Naive B cell (primary cell): ENCODE data around the gene UBQLN3. TPM values are rescaled to one million over a fixed set of nuclear protein-coding genes. Genes with fewer than 3 reads are reported as not detected.
A peak's percentile ranks its signal among the peaks of the same experiment; 100 is the strongest.

Experiments
- ATAC-seq, 2 donors: fragments of 150-1000 bp; cut with Tn5 transposase; 2 replicates each; pipeline ENCODE4 v1.10.0; 2021; ENCODE audit warnings: low read depth in 2 of 2, mild to moderate bottlenecking in 2 of 2, moderate library complexity in 2 of 2
- DNase-seq: peaks from one replicate; pipeline ENCODE4 v3.0.0; 2022
- H3K27ac Mint-ChIP-seq, 6 donors: one replicate each; pipeline ENCODE4 v1.8.0; 2020 to 2022; ENCODE audit warnings: mild to moderate bottlenecking in 6 of 6, mixed read lengths in 6 of 6, moderate library complexity in 5 of 6, inconsistent platforms in 2 of 6
- H3K27me3 Mint-ChIP-seq, 3 donors: one replicate each; pipeline ENCODE4 v1.8.0; 2021 to 2022; ENCODE audit warnings: mixed read lengths in 3 of 3, mild to moderate bottlenecking in 1 of 3
- H3K36me3 Mint-ChIP-seq, 2 donors: one replicate each; pipeline ENCODE4 v1.8.0; 2020 to 2022; ENCODE audit warnings: mixed read lengths in 2 of 2, inconsistent platforms in 1 of 2, mild to moderate bottlenecking in 1 of 2
- H3K4me1 Mint-ChIP-seq, 3 donors: one replicate each; pipeline ENCODE4 v1.8.0; 2020 to 2022; ENCODE audit warnings: mixed read lengths in 3 of 3, inconsistent platforms in 1 of 3, mild to moderate bottlenecking in 1 of 3, moderate library complexity in 1 of 3
- H3K4me3 Mint-ChIP-seq, 8 donors: one replicate each; pipeline ENCODE4 v1.8.0; 2020 to 2022; ENCODE audit warnings: mild to moderate bottlenecking in 8 of 8, mixed read lengths in 8 of 8, moderate library complexity in 8 of 8, inconsistent platforms in 2 of 8
- H3K9me3 Mint-ChIP-seq, 7 donors: one replicate each; pipeline ENCODE4 v1.8.0; 2020 to 2022; ENCODE audit warnings: mixed read lengths in 7 of 7, mild to moderate bottlenecking in 5 of 7, inconsistent platforms in 2 of 7, moderate library complexity in 1 of 7
- polyA plus RNA-seq, 6 donors: library from polyadenylated mRNA; unstranded; fragments of 300-500 nt; fragmentation: Illumina TruSeq; gene quantifications; one replicate each; pipeline ENCODE4 v1.2.3, GENCODE V29; 2021; ENCODE audit warnings: low read depth in 6 of 6

UBQLN3 gene
- polyA plus RNA-seq, 6 donors from 2014 or later = not detected

DNA sequence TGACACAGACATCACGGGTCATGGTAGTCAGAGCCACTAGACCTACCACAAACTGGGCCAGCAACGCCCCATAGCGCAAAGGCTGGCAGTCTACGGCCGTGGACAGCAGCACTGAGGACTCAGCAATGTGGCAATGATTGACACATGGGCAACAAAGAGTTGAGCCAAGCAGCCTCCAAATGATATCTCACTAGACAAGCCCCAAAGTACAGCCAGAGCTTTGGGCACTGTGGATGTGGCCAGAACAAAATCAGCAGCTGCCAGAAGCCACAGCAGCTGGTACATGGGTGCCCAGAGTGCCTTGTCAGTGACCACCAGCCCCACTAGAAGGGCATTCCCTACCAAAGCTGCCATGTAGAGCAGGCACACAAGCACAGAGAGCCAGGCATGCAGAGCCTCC, 18.0 kb upstream of the UBQLN3 start:
- H3K4me1 Mint-ChIP-seq = no peaks in the 10 kb centered on the region
- DNase-seq (no peak), ATAC-seq (no peak)
- H3K4me3 Mint-ChIP-seq = no peak overlapping the region
- H3K36me3 Mint-ChIP-seq = no peaks in the 10 kb centered on the region
- H3K27me3 Mint-ChIP-seq = no peaks in the 10 kb centered on the region
- no peaks in the 10 kb centered on the region for H3K9me3 Mint-ChIP-seq
- H3K27ac Mint-ChIP-seq = peak overlapping the region in 1 of 6 donors; percentile 71

DNA sequence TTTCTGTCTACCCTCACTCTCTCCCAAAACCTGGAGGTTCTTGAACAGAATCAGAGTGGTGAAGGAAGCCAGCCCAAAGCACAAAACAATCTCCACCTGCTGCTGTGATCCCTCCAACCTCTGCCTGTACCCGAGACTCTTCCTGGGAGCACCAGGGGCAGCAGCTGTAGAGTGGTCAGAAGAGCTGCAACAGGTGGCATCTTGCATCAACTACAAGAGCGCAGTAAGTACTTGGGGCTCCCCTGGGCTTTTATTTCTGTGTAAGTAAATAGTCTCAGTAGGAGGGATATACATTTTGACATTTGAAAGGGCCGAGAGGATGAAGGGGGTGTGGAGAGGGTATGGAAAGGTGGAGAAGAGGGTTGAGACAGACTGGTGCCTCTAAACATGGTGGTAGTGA, 15.0 kb upstream of the UBQLN3 start:
- H3K27ac Mint-ChIP-seq = peak overlapping the region in 2 of 6 donors; percentile 10 to 86
- no peaks in the 10 kb centered on the region for H3K4me1 Mint-ChIP-seq
- no peaks in the 10 kb centered on the region for H3K36me3 Mint-ChIP-seq
- DNase-seq (no peak), ATAC-seq (no peak)
- no peaks in the 10 kb centered on the region for H3K27me3 Mint-ChIP-seq
- H3K4me3 Mint-ChIP-seq = no peak overlapping the region
- no peaks in the 10 kb centered on the region for H3K9me3 Mint-ChIP-seq

- DNase-seq = no peak
- no peaks in the 10 kb centered on the region for H3K27me3 Mint-ChIP-seq
- no peaks in the 10 kb centered on the region for H3K36me3 Mint-ChIP-seq
- ATAC-seq = no peak
- no peak overlapping the region for H3K27ac Mint-ChIP-seq
- H3K4me1 Mint-ChIP-seq = no peaks in the 10 kb centered on the region
- no peaks in the 10 kb centered on the region for H3K9me3 Mint-ChIP-seq
- H3K4me3 Mint-ChIP-seq = no peak overlapping the region
Observed at GRCh38 chr11:5522308-5522707, 12.6 kb upstream of the UBQLN3 start.

- Mint-ChIP-seq H3K4me1 (no peaks in the 10 kb centered on the region), H3K4me3 (no peak overlapping the region), H3K27me3 (no peaks in the 10 kb centered on the region), H3K27ac (no peak overlapping the region), H3K36me3 (no peaks in the 10 kb centered on the region), H3K9me3 (no peaks in the 10 kb centered on the region)
- DNase-seq (no peak), ATAC-seq (no peak)
Observed at GRCh38 chr11:5521540-5521939, 11.8 kb upstream of the UBQLN3 start.

DNA sequence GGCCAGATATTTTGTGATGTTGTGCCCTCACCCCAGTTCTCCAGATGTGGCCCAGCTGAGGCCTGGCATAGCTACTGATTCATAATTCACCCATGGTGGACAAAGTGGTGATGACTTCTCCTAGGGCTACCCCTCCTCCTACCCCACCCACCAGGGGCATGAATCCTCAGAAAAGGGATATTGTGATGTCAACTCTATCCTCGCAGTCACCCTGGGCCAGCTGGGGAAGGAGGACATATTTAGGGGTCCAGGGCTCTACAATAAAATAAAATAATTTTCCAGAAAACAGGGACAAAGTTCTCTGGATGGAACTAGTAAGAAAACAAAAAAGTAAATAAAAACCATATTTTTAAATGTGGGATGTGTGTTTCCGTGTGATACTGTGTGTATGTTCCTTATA, 6.8 kb upstream of the UBQLN3 start, which contains the start of gene UBQLNL:
TSS of gene UBQLNL (minus strand) at position 101 of the 400 bp plus-strand sequence. CDS start 258 bp downstream, outside the sequence.
- H3K27ac Mint-ChIP-seq = no peak within 1 kb of the TSS
- H3K27me3 Mint-ChIP-seq = no peaks in the 10 kb centered on the region
- H3K9me3 Mint-ChIP-seq = no peaks in the 10 kb centered on the region
- DNase-seq (no peak), ATAC-seq (no peak)
- no peaks in the 10 kb centered on the region for H3K36me3 Mint-ChIP-seq
- no peak within 1 kb of the TSS for H3K4me3 Mint-ChIP-seq
- H3K4me1 Mint-ChIP-seq = no peaks in the 10 kb centered on the region

DNA sequence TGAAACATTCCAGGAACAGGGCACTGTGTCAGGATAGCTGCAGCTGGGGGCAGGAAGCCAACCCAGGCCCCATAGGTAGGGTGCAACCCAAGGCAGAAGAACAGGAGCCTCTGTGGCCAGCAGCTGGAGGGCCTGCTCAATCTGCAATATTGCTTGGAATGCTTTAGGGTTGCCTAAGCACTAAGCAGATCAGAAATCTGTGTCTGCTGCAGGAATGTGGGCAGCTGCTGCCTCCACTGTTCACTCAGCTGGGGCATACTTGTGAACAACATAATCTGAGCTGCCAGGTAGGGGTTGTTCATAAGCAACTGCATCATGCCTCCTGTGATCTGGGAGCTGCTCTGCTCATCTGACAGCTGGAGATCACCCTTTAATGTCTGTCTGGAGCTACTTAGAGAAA, 5.1 kb upstream of the UBQLN3 start:
- Mint-ChIP-seq H3K9me3 (no peaks in the 10 kb centered on the region), H3K27ac (no peak overlapping the region), H3K4me3 (no peak overlapping the region), H3K4me1 (no peaks in the 10 kb centered on the region), H3K36me3 (no peaks in the 10 kb centered on the region), H3K27me3 (peaks cover 0 to 6% (median 0%) of the 10 kb centered on the region in 3 donors)
- no peak for DNase-seq
- ATAC-seq = no peak

DNA sequence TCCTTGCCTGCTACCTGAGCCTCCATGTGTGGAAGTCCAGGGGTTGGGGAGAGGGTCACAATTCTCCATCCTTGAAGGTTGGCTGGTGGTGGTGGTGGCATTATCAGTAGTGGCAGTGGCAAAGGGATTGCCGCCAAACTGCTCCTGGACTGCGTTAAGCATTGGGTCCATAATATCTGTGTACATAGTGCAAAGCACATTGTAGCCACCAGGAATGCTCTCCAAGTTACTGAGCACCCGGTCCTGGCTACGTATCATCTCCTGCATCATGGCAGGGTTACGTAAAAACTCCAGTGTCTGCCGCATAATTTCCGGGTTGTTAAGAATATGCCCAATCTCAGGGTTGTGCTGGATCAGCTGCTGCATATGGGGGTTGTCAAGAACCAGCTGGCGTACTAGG, 1.2 kb downstream of the UBQLN3 start:
- Mint-ChIP-seq H3K27ac (no peak overlapping the region), H3K4me3 (no peak overlapping the region), H3K36me3 (no peaks in the 10 kb centered on the region), H3K27me3 (peaks cover 4 to 22% (median 6%) of the 10 kb centered on the region in 3 donors), H3K4me1 (no peaks in the 10 kb centered on the region), H3K9me3 (no peaks in the 10 kb centered on the region)
- DNase-seq (no peak), ATAC-seq (no peak)

DNA sequence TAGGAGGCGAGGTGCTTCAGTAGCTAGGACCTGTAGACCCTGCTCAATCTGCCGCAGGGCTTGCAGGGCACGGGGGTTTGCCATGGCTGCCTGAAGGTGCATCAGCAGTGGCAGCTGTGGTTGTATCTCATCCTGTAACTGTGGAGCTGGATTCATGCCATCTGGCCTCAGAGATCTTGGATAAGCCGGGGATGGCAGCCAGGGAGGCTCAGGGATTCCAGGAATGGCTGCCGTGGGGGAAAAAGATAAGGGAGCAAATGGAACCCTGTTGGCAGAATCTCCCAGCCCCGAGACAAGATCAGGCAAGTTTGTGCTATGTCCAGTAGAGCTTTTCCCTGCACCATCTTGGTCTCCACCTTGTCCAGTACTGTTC, 1.8 kb downstream of the UBQLN3 start:
- no peak for ATAC-seq
- Mint-ChIP-seq H3K36me3 (no peaks in the 10 kb centered on the region), H3K9me3 (no peaks in the 10 kb centered on the region), H3K27me3 (peaks cover 4 to 22% (median 6%) of the 10 kb centered on the region in 3 donors), H3K4me1 (no peaks in the 10 kb centered on the region), H3K27ac (no peak overlapping the region), H3K4me3 (no peak overlapping the region)
- DNase-seq = no peak

DNA sequence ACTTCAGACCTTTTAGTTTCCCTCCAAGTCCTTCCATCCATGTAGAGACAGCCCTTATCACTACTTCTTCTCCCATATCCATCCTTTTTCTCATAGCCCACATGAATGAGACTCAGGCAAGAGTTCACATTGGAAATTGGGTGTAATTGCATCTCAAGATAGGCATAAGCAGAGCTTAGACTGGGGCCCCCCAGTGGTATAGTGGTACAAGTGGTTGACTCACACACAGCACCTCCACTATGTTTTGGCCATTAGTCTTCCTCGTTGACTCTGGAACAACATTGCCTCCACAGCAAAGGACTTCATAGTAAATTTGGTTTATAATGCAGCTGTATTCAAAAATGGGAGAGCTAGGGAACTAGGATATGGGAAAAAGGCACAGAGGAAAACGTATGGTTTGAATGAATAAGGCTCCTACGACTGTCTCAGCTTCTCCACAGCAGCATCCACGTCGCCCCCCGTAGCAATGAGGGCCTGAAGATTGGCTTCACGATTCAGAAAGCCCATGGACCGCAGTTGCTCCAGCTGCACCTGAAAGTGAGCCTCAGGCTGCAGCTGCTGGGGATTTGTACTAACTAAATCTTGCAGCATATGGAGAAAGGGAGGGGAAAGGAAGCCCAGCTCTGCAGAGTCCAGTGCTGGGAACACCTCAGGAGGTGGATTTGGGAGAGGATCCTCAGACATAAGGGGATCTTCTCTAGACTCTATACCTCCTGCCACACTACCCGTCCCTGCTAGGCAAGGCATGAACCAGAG, 2.4 kb downstream of the UBQLN3 start:
- no peak for DNase-seq
- Mint-ChIP-seq H3K9me3 (no peaks in the 10 kb centered on the region), H3K4me1 (no peaks in the 10 kb centered on the region), H3K27me3 (peaks cover 4 to 24% (median 6%) of the 10 kb centered on the region in 3 donors), H3K36me3 (no peaks in the 10 kb centered on the region), H3K27ac (no peak overlapping the region), H3K4me3 (peak overlapping the region in 1 of 8 donors; percentile 72)
- ATAC-seq = no peak

- Mint-ChIP-seq H3K9me3 (no peaks in the 10 kb centered on the region), H3K27me3 (peaks cover 4 to 26% (median 11%) of the 10 kb centered on the region in 3 donors), H3K4me3 (no peak overlapping the region), H3K4me1 (no peaks in the 10 kb centered on the region), H3K36me3 (no peaks in the 10 kb centered on the region), H3K27ac (no peak overlapping the region)
- ATAC-seq (no peak), DNase-seq (no peak)
Observed at GRCh38 chr11:5505363-5506048, 4.3 kb downstream of the UBQLN3 start.

GRCh38 chr11:5504403-5504921, 5.3 kb downstream of the UBQLN3 start:
- H3K4me1 Mint-ChIP-seq = no peaks in the 10 kb centered on the region
- no peak overlapping the region for H3K27ac Mint-ChIP-seq
- H3K27me3 Mint-ChIP-seq = peaks cover 7 to 26% (median 11%) of the 10 kb centered on the region in 3 donors
- no peaks in the 10 kb centered on the region for H3K9me3 Mint-ChIP-seq
- ATAC-seq = no peak
- no peak for DNase-seq
- H3K4me3 Mint-ChIP-seq = no peak overlapping the region
- H3K36me3 Mint-ChIP-seq = no peaks in the 10 kb centered on the region

GRCh38 chr11:5500393-5500801, 9.4 kb downstream of the UBQLN3 start:
- H3K27me3 Mint-ChIP-seq = peaks cover 5 to 10% (median 6%) of the 10 kb centered on the region in 3 donors
- H3K4me1 Mint-ChIP-seq = no peaks in the 10 kb centered on the region
- H3K4me3 Mint-ChIP-seq = no peak overlapping the region
- no peak for ATAC-seq
- no peaks in the 10 kb centered on the region for H3K36me3 Mint-ChIP-seq
- no peak overlapping the region for H3K27ac Mint-ChIP-seq
- DNase-seq = no peak
- H3K9me3 Mint-ChIP-seq = no peaks in the 10 kb centered on the region

GRCh38 chr11:5499671-5500070, 10.1 kb downstream of the UBQLN3 start:
- H3K27ac Mint-ChIP-seq = no peak overlapping the region
- peaks cover 5 to 10% (median 6%) of the 10 kb centered on the region in 3 donors for H3K27me3 Mint-ChIP-seq
- H3K4me3 Mint-ChIP-seq = no peak overlapping the region
- H3K36me3 Mint-ChIP-seq = no peaks in the 10 kb centered on the region
- no peak for ATAC-seq
- H3K9me3 Mint-ChIP-seq = no peaks in the 10 kb centered on the region
- DNase-seq = no peak
- H3K4me1 Mint-ChIP-seq = no peaks in the 10 kb centered on the region
